SH-SY5Y (cell line): Measurements from ENCODE around the gene GBGT1.

Source experiments
- GATA2 ChIP-seq: IDR thresholded peaks from 2 replicates; pipeline ENCODE4 v1.6.1; 2011; ENCODE audit warnings: mild to moderate bottlenecking, low read depth, low read length
- GATA3 ChIP-seq: IDR thresholded peaks from 2 replicates; pipeline ENCODE4 v1.6.1; 2011; ENCODE audit warnings: low read depth, mild to moderate bottlenecking, low read length, moderate library complexity

Gene GBGT1

GRCh38 chr9:133112663-133113026 is 51.1 kb downstream of the GBGT1 start:
- no peak for TF ChIP-seq GATA2
- no peak for TF ChIP-seq GATA3

DNA sequence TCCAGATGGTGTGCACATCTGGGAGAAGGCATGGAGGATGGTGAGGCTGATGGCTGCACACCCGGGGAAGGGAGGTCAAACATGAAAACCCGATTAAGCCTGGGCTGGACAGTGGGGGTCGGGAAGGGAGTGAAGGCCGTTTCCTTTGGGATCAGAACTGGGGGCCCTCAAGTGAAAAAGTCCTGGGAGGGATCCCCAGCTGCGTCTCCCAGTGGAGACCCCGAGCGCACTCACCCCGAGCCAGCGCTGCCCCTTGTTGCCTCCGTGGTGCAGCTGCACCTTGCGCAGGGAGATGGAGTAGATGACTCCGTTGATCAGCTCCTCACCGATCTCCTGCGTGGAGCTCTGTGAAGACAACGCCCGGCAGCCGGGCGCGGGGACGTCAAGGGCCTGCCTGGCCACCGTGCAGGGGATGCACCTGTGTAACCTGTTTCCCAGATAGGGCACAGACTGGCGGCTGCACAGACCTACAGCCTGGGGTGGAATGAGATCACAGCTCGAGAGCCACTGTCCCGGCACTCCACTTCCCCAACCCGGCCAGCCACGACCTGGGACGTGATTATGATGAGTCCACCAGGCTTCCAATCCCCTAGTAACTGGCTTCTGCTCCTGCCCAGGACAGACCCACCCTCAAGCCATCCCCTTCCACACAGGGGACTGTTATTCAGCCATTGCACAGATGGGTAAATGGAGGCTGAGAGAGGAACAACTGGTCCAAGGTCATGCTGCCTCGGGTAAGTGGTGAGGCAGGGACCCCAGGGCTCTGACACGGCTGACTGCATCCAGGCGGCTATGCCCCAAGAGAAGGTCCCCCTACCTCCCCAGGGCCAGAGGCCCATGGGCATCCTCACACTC is 51.7 kb downstream of the GBGT1 start:
- no peak for TF ChIP-seq GATA2
- TF ChIP-seq GATA3, result no peak

GRCh38 chr9:133109931-133110650 is 53.6 kb downstream of the GBGT1 start:
- TF ChIP-seq GATA2 (no peak), GATA3 (no peak)

DNA sequence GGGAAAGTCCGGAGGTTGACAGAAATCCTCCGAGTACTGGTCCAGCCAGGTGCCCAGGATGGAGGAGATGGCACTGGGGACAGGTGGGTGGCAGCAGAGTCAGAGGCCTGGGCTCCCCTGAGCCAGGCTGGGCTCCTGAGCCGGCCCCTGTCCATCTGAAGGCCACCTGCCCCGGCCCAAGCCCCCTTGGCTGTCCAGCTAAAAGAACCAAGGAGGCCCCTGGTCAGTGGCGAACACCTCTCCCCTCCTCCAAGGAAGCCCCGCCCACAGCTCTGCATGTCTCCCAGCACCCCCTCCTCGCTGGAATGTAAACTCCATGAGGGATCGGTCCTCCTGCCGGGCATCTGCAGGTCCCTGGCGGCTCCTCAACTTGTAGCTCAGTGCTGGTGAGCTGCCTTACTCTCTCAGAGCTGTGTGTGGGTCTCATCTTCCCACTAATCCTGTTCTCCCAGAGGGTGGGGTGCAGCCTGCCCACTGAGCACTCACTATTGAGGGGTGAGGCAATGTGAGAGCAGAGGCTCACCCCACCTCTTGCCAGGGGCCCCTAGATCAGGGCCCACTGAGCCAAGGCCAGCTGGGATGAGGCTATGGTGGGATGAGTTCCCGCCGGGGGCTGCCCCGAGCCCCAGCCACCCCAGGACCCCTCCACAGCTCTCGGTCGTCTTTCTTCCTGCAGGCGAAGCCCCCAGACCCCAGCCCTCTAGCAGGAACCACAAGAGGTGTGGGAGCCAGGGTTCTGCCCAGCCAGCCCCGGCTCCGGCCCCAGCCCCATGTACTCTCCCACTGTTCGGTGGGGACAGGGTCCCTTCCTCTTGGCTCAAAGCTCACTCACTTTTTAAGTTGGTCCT is 54.7 kb downstream of the GBGT1 start:
- no peak for TF ChIP-seq GATA2
- no peak for TF ChIP-seq GATA3

DNA sequence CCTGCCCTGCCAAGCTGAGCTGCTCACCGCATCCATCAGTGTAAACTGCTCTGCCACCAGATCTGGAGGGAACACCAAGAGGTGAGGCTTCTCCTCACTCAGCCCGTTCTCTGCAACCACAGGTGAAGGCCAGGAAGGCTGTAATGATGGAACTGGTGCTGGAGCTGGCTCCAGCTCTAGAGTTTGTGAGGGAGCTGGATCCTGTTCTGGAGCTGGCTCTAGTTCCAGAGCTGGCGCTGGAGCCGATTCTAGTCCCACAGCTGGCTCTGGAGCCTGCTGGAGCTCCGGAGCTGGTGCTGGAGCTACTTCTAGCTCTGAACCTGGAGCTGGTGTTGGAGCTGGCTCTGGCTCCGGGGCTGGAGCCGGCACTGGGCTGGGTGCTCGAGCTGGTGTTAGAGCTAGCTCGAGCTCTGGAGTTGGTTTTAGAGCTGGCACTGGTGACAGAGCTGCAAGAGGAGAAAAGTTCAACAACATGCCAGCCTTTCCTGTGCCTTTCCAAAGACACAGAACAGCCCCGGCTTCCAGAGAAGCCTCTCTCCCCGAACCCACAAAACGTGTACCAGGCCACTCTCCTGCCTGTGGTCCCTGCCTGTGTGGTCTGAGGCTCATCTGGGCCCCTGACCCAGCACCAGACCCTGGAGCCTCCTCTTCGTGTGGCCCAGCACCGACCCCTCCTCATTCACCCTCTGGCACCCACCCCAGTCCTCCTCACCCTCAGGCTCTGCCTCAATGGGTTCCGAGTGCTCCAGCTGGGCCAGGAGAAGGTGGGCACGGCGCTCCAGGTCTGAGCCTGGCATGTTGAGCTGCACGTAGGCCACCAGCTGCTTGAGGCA is 55.5 kb downstream of the GBGT1 start:
- TF ChIP-seq GATA3, result no peak
- no peak for TF ChIP-seq GATA2

- TF ChIP-seq GATA3 (no peak), GATA2 (no peak)
Observed at GRCh38 chr9:133107245-133107722, 56.4 kb downstream of the GBGT1 start.

DNA sequence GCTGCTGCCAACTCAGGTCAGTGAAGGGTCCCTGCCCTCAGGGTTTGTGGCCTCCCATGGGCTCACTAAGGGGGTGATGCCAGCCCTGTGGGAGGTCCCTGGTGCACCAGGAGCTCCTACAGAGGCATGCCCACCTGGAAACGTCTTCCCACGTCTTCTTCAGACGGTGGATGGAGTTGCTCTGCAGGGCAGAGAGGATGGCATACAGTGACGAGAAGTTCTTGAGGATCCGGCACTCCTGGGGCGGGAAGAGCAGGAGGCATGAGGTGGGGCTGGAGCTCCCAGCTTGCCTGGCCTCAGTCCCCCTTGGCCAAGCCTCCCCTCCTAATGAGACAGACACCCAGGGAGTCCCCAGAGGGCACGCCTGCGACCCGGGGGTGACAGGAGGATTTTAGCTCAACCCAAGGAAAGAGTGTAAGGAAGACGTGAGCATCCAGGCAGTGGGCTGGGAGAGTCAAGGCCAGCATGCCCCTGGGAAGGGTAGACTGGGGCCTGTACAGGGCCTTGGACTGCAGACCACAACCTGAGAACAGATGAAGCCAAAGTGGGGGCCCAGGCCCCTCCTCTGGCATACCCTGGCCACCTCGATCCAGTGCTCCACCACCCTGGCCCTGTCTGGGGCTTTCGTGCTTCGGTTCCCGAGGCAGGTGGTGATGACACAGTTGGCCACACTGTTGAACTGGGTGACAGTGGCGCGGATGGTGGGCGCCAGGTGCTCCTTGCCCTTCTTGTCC is 57.0 kb downstream of the GBGT1 start:
- TF ChIP-seq GATA3 (no peak), GATA2 (no peak)

- TF ChIP-seq GATA3, result no peak
- TF ChIP-seq GATA2, result no peak
Observed at GRCh38 chr9:133105461-133105770, 58.3 kb downstream of the GBGT1 start.

DNA sequence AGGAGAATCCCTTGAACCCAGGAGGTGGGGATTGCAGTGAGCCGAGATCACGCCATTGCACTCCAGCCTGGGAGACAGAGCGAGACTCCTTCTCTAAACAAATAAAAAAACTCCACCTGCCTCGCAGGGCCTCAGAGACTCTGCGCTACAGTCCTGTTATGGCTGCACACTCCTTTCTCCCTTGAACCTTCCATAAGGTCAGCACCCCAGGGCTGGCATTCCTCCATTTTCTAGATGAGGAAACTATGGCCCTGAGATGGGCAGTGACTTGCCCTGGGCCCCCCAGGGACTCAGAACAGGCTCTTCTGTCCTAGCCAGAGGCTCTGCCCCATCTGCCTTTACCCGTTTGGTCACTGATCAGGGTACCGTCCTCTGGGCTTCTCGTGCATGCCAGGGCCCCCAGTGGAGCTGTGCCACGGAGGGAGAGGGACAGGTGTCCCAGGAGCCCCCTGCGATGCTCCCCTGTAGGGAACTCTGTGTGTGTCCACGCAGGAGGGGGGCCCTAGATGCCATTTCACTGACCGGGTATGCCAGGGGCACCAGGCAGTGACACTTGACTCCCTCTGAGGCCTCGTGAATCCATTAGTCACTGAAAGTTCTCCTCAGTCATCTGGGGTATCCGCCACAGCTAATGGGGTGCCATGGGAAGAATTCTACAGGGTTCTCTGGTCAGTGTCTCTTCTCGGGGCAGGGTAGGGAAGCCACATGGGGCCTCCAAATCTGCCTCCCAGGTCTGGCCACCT is 58.8 kb downstream of the GBGT1 start:
- no peak for TF ChIP-seq GATA3

DNA sequence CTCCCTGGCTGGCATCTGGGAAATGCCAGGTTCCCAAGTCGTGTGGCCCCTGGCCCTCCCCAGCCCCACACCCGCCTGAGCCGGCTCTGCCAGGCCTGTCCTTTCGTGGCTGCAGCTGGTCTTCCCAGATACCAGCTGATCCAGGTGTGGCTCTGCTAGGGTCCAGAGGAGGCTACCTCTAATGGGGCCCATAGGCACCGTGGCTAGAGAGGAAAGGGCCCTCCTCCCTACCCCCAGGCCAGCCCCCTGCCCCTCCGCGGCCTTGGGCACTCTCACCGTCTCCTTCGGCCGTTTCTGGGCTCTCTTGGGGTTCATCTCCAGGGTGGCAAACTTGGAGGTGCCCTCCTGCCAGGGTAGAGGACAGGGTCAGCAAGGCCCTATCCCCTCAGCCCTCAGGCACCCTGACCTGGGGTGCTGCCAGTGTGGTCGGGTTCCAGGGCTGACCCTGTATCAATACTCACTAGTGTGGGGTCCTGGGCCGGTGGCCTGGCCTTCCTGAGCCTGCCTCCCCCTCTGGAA is 59.7 kb downstream of the GBGT1 start:
- TF ChIP-seq GATA3 (no peak), GATA2 (no peak)

DNA sequence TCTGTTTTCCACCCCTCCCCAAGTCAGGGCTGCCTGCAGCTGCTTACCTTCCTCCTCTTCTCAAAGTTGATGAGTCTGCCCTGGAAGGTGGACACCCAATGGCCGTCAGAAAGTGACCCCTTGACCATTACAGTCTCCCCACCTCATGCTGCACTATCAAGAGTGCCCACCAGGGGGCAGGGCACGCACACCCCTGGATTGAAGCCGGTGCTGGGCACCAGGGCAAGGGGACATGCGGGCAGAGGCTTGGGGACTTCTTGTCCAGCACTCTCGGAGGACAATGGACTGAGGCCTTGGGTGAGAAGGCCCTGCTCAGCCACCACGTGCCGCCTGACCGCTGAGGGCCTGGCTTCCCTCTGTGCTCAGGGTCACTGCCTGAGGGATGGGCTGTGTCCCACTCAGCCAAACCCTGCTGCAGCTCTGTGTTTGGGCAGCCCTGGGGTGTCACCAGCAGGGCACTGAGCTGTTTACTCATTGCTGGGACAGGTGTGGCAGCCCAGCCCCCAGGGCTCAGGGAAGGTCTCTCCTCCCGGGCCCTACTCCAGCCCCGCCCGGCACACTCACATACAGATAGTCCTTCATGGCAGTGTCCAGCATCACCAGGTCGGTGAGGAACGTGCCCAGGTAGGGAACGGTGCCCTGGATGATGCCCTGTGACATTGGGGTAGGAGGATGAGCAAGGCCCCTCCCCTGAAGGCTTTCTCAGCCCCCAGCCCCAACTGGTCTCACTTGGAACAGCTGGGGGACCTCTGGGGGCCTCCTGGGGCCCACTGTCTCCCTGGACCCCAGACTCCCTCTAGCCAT is 60.3 kb downstream of the GBGT1 start:
- TF ChIP-seq GATA2, result no peak
- TF ChIP-seq GATA3, result no peak
